ENCODE results near the gene ATP6V0A4.

GRCh38 chr7:138816650-138817049 is 18.7 kb upstream of the ATP6V0A4 start:
- TF ChIP-seq ELF1 (IDR thresholded peaks at IDR 0.05; ENCODE audit: borderline replicate concordance, low read depth) = no peak
- TF ChIP-seq, protein P1, sequence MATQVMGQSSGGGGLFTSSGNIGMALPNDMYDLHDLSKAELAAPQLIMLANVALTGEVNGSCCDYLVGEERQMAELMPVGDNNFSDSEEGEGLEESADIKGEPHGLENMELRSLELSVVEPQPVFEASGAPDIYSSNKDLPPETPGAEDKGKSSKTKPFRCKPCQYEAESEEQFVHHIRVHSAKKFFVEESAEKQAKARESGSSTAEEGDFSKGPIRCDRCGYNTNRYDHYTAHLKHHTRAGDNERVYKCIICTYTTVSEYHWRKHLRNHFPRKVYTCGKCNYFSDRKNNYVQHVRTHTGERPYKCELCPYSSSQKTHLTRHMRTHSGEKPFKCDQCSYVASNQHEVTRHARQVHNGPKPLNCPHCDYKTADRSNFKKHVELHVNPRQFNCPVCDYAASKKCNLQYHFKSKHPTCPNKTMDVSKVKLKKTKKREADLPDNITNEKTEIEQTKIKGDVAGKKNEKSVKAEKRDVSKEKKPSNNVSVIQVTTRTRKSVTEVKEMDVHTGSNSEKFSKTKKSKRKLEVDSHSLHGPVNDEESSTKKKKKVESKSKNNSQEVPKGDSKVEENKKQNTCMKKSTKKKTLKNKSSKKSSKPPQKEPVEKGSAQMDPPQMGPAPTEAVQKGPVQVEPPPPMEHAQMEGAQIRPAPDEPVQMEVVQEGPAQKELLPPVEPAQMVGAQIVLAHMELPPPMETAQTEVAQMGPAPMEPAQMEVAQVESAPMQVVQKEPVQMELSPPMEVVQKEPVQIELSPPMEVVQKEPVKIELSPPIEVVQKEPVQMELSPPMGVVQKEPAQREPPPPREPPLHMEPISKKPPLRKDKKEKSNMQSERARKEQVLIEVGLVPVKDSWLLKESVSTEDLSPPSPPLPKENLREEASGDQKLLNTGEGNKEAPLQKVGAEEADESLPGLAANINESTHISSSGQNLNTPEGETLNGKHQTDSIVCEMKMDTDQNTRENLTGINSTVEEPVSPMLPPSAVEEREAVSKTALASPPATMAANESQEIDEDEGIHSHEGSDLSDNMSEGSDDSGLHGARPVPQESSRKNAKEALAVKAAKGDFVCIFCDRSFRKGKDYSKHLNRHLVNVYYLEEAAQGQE (IDR thresholded peaks at IDR 0.05; ENCODE audit: low read depth) = no peak
- no peak for TF ChIP-seq EZH2 (IDR thresholded peaks at IDR 0.05)
- no peak for TF ChIP-seq POLR2AphosphoS5 (IDR thresholded peaks at IDR 0.05; ENCODE audit: low read depth, low read length)
- no peak for TF ChIP-seq EZH2phosphoT487 (IDR thresholded peaks at IDR 0.05; ENCODE audit: borderline replicate concordance)
- no peak for TF ChIP-seq ZNF274 (IDR thresholded peaks at IDR 0.05; ENCODE audit: low read depth, low read length)
- TF ChIP-seq, protein P2, sequence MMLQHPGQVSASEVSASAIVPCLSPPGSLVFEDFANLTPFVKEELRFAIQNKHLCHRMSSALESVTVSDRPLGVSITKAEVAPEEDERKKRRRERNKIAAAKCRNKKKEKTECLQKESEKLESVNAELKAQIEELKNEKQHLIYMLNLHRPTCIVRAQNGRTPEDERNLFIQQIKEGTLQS (IDR thresholded peaks at IDR 0.05) = no peak
- TF ChIP-seq, protein P3, sequence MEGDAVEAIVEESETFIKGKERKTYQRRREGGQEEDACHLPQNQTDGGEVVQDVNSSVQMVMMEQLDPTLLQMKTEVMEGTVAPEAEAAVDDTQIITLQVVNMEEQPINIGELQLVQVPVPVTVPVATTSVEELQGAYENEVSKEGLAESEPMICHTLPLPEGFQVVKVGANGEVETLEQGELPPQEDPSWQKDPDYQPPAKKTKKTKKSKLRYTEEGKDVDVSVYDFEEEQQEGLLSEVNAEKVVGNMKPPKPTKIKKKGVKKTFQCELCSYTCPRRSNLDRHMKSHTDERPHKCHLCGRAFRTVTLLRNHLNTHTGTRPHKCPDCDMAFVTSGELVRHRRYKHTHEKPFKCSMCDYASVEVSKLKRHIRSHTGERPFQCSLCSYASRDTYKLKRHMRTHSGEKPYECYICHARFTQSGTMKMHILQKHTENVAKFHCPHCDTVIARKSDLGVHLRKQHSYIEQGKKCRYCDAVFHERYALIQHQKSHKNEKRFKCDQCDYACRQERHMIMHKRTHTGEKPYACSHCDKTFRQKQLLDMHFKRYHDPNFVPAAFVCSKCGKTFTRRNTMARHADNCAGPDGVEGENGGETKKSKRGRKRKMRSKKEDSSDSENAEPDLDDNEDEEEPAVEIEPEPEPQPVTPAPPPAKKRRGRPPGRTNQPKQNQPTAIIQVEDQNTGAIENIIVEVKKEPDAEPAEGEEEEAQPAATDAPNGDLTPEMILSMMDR (IDR thresholded peaks at IDR 0.05 in 2 of 3, conservative IDR thresholded peaks at IDR 0.05 in 1 of 3; ENCODE audit: borderline replicate concordance in 1 of 3, insufficient read depth in 1 of 3, low read depth in 2 of 3, low read length in 2 of 3) = no peak
- no peak for TF ChIP-seq MAX (IDR thresholded peaks at IDR 0.05)
- no peak for TF ChIP-seq RAD21 (IDR thresholded peaks at IDR 0.05; ENCODE audit: low read depth)
- no peak for TF ChIP-seq POLR2A (IDR thresholded peaks at IDR 0.05; ENCODE audit: borderline replicate concordance, extremely low read depth, insufficient read depth, insufficient read length)
- TF ChIP-seq TCF7L2 (IDR thresholded peaks at IDR 0.05; ENCODE audit: borderline replicate concordance, extremely low read depth, insufficient read depth, insufficient read length) = no peak
- TF ChIP-seq, protein P4, sequence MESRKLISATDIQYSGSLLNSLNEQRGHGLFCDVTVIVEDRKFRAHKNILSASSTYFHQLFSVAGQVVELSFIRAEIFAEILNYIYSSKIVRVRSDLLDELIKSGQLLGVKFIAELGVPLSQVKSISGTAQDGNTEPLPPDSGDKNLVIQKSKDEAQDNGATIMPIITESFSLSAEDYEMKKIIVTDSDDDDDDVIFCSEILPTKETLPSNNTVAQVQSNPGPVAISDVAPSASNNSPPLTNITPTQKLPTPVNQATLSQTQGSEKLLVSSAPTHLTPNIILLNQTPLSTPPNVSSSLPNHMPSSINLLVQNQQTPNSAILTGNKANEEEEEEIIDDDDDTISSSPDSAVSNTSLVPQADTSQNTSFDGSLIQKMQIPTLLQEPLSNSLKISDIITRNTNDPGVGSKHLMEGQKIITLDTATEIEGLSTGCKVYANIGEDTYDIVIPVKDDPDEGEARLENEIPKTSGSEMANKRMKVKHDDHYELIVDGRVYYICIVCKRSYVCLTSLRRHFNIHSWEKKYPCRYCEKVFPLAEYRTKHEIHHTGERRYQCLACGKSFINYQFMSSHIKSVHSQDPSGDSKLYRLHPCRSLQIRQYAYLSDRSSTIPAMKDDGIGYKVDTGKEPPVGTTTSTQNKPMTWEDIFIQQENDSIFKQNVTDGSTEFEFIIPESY (IDR thresholded peaks at IDR 0.05; ENCODE audit: extremely low read depth, insufficient replicate concordance, low read length) = no peak
